ENCODE results near the gene WWOX.

The WWOX gene

DNA sequence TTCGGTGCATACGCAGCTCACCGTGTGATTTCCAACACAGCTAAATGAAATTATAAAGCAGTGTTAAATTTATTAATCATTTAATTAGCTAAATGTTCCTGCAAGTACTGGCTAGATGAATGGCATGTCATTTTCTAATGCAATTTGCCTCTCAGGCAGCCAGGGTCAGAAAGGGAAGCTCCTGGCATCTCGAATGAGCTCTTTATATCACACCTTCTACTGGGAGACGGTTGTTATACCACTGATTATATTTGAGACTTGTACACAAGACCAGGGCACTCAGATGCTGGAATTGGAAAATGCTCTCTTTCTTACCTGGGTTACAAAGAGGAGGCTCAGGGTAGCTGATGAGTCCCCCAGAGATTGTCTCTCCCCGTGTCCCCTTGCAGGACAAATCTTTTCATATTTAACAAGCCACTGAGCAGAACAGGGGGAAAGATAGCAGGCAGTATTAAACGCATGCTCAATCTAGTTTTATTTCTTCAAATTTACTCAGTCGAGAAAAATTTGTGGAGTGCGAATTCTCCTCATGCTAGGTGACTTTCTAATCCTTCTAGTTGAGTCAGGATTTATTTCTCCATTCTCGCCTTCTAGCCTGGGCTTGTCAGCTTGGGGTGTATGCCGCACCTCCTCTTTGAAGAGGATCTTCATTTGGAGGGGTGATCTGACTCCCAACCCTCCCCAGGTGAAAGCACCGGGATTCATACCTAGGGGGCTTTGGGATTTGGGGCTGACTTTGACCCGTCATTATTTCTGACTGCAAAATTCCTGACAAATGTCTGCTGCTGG is 1060.0 kb downstream of the WWOX start:
- Mint-ChIP-seq H3K9me3 (no peaks in the 10 kb centered on the region), H3K27me3 (ENCODE audit: low read depth) (no peaks in the 10 kb centered on the region), H3K4me1 (ENCODE audit: low read depth) (peaks cover 30% of the 10 kb centered on the region), H3K4me3 (no peak overlapping the region), H3K36me3 (ENCODE audit: low read depth) (peaks cover 1% of the 10 kb centered on the region), H3K27ac (no peak overlapping the region)

DNA sequence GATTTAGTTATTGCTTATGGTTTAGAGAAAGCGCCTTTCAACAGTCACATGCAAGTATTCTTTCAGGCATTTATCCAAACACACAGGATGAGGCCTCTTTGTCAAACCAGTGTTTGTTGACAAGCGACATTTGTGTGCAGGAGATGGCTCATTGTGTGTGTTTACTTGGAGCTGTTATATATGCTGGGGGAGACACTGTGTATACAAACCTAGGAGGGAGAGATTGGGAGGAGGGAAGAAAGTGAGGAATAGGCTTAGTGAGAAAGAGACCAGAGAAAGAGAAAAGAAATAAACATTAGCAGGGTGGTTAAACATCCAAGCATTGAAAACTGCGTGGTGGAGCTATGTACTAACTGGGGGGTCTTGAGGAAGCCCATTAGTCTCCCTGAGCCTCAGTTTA is 1063.5 kb downstream of the WWOX start:
- peak overlapping the region; percentile 16 for H3K4me3 Mint-ChIP-seq
- H3K27me3 Mint-ChIP-seq (ENCODE audit: low read depth): no peaks in the 10 kb centered on the region
- no peak overlapping the region for H3K27ac Mint-ChIP-seq
- peaks cover 1% of the 10 kb centered on the region for H3K36me3 Mint-ChIP-seq (ENCODE audit: low read depth)
- peaks cover 18% of the 10 kb centered on the region for H3K4me1 Mint-ChIP-seq (ENCODE audit: low read depth)
- H3K9me3 Mint-ChIP-seq: peaks cover 8% of the 10 kb centered on the region

- Mint-ChIP-seq H3K27ac (peak overlapping the region; percentile 19), H3K9me3 (peaks cover 12% of the 10 kb centered on the region), H3K4me1 (ENCODE audit: low read depth) (peaks cover 18% of the 10 kb centered on the region), H3K4me3 (peak overlapping the region; percentile 72), H3K27me3 (ENCODE audit: low read depth) (no peaks in the 10 kb centered on the region), H3K36me3 (ENCODE audit: low read depth) (peaks cover 1% of the 10 kb centered on the region)
These were observed 1064.4 kb downstream of the WWOX start for GRCh38 chr16:79163691-79164387.

- H3K27me3 Mint-ChIP-seq (ENCODE audit: low read depth): no peaks in the 10 kb centered on the region
- no peak overlapping the region for H3K4me3 Mint-ChIP-seq
- H3K9me3 Mint-ChIP-seq: peaks cover 12% of the 10 kb centered on the region
- H3K27ac Mint-ChIP-seq: no peak overlapping the region
- H3K36me3 Mint-ChIP-seq (ENCODE audit: low read depth): peaks cover 1% of the 10 kb centered on the region
- peaks cover 20% of the 10 kb centered on the region for H3K4me1 Mint-ChIP-seq (ENCODE audit: low read depth)
These were observed 1065.0 kb downstream of the WWOX start for GRCh38 chr16:79164388-79164995.

DNA sequence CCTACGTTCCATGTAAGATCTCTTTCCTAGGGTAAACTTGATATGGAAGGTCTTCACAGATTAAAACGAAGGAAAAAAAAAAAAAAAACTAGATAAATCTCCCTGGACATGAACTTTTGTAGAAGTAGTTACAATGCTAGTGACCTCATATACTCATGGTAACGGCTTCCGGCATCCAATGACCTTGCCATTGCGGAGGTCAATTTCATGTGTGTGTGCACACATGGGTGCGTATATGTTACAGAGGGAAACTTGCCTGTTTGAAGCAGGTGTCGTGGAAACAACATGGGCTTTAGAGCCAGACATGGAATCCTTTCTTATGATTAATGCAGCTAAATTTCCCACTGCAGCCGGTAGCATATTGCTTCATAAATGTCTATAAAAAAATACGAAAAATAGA is 1065.6 kb downstream of the WWOX start:
- Mint-ChIP-seq H3K9me3 (peaks cover 12% of the 10 kb centered on the region), H3K36me3 (ENCODE audit: low read depth) (peaks cover 1% of the 10 kb centered on the region), H3K4me3 (no peak overlapping the region), H3K27ac (no peak overlapping the region), H3K4me1 (ENCODE audit: low read depth) (peaks cover 20% of the 10 kb centered on the region), H3K27me3 (ENCODE audit: low read depth) (no peaks in the 10 kb centered on the region)

DNA sequence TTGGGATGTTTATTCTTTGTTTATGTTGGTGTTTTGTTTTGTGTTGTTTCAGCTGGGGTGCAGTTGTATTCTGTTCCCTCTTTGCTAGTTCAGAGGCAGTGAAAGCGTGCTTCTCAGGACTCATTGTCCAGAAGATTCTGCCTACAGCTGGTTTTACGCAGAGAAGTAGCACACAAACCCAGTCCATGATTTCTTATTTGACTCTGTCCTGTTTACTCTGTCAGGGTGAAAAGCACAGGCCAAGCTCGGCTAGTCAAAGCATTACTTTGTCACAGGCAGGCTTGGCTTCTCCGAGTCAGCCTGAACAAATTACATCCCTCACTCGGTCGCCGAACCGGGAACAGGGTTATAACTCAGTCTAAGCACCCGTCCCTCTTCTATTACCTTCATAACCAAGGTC is 1066.1 kb downstream of the WWOX start:
- no peaks in the 10 kb centered on the region for H3K27me3 Mint-ChIP-seq (ENCODE audit: low read depth)
- peaks cover 20% of the 10 kb centered on the region for H3K4me1 Mint-ChIP-seq (ENCODE audit: low read depth)
- H3K9me3 Mint-ChIP-seq: peaks cover 12% of the 10 kb centered on the region
- peaks cover 1% of the 10 kb centered on the region for H3K36me3 Mint-ChIP-seq (ENCODE audit: low read depth)
- H3K27ac Mint-ChIP-seq: no peak overlapping the region
- no peak overlapping the region for H3K4me3 Mint-ChIP-seq

DNA sequence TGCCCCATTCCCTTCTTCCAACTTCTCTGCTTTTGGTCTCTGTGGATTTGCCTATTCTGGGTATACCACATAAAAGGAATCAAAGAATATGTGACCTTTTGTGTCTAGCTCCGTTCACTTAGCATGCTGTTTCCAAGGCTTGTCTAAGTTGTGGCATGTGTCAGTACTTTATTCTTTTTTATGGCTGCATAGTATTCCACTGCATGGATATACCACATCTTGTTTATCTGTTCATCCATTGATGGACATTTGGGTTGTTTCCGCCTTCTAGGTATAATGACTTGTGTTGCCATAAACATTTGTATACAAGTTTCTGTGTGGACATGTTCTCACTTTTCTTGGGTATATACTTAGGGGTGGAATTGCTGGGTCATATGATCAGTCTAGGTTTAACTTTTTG is 1068.4 kb downstream of the WWOX start:
- Mint-ChIP-seq H3K36me3 (ENCODE audit: low read depth) (no peaks in the 10 kb centered on the region), H3K27ac (no peak overlapping the region), H3K4me1 (ENCODE audit: low read depth) (peaks cover 18% of the 10 kb centered on the region), H3K9me3 (peaks cover 12% of the 10 kb centered on the region), H3K4me3 (no peak overlapping the region), H3K27me3 (ENCODE audit: low read depth) (no peaks in the 10 kb centered on the region)

DNA sequence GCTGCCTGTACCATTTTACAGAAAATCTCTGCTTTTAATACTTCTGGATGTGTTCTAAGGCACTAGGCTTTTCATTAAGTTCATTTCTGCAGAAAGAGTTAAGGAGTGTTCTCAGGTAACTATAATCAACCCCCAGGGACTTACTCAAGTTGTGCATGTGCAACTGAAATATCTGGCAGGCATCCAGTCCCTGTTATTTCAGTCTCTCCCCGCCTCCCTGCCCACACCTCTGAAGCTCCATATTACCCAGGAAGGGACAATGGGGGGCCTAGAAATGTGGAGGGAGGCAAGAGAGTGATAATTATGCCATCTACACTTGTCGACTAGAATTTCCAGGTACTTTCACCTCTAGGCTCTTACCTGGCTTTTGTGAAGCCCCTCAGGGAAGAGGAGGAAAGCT is 1068.9 kb downstream of the WWOX start:
- Mint-ChIP-seq H3K36me3 (ENCODE audit: low read depth) (no peaks in the 10 kb centered on the region), H3K27me3 (ENCODE audit: low read depth) (no peaks in the 10 kb centered on the region), H3K27ac (no peak overlapping the region), H3K4me3 (no peak overlapping the region), H3K9me3 (peaks cover 12% of the 10 kb centered on the region), H3K4me1 (ENCODE audit: low read depth) (peaks cover 15% of the 10 kb centered on the region)

- Mint-ChIP-seq H3K27ac (no peak overlapping the region), H3K4me3 (no peak overlapping the region), H3K9me3 (peaks cover 12% of the 10 kb centered on the region), H3K36me3 (ENCODE audit: low read depth) (no peaks in the 10 kb centered on the region), H3K4me1 (ENCODE audit: low read depth) (peaks cover 8% of the 10 kb centered on the region), H3K27me3 (ENCODE audit: low read depth) (no peaks in the 10 kb centered on the region)
These were observed 1069.8 kb downstream of the WWOX start for GRCh38 chr16:79169239-79169638.

- Mint-ChIP-seq H3K9me3 (peaks cover 14% of the 10 kb centered on the region), H3K4me3 (no peak overlapping the region), H3K27me3 (ENCODE audit: low read depth) (no peaks in the 10 kb centered on the region), H3K36me3 (ENCODE audit: low read depth) (no peaks in the 10 kb centered on the region), H3K27ac (no peak overlapping the region), H3K4me1 (ENCODE audit: low read depth) (peaks cover 9% of the 10 kb centered on the region)
These were observed 1071.2 kb downstream of the WWOX start for GRCh38 chr16:79170555-79171246.

DNA sequence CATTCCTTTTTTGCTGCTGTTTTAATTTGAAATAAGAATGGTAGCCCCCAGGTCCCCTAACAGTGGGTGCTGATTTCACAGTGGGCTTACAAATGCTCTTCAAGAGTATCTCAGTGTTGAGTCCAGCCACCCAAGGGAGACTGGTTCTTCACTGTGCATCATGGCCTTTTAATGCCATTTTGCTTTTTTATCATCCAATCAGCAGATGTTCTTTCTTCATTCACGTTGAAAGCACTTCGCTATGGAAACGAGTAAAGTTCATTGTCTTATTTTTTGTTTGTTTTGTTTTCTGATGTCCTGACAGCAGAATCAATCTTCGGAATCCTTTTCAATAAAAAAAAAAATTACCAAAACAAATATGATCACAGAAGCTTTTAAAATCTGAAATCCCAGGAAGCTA is 1072.0 kb downstream of the WWOX start:
- no peaks in the 10 kb centered on the region for H3K27me3 Mint-ChIP-seq (ENCODE audit: low read depth)
- peaks cover 11% of the 10 kb centered on the region for H3K4me1 Mint-ChIP-seq (ENCODE audit: low read depth)
- peaks cover 21% of the 10 kb centered on the region for H3K9me3 Mint-ChIP-seq
- no peaks in the 10 kb centered on the region for H3K36me3 Mint-ChIP-seq (ENCODE audit: low read depth)
- H3K27ac Mint-ChIP-seq: no peak overlapping the region
- H3K4me3 Mint-ChIP-seq: no peak overlapping the region

DNA sequence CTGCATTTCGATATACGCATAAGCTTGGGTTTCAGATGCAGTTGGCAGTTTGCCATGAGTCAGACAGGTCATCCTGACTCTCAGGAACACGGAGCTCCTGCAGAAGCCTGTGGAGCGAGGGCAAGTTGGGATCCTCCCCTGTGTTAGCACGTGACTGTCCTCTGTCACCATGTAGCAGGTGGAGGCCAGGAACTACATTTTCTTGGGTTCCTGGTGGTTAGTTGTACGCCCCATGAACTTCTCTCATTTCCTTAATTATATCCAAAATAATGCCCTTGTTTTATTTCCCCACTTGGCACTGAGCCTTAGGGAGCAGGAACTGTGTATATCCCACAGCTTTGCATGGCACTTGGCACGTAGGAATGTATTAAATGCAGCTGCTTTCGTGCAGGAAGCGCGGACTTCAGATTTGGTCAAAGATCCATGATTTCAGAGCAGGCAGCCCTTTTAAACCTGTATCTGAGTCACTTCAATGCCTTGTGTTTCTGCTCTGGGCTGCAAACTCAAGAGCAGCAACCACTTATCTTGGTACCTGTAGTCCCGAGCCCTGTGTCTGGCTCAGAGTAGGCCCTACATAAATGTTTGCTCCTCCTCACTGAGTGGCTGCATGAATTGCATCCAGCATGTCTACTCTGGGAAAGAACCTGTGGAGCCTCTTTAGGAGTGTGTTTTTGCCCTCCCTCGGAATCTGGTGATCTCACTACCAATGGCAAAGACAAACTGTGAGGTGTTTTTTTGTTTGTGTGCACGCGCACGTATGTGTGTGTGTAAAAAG is 1072.7 kb downstream of the WWOX start:
- Mint-ChIP-seq H3K9me3 (peaks cover 24% of the 10 kb centered on the region), H3K27ac (no peak overlapping the region), H3K4me3 (no peak overlapping the region), H3K27me3 (ENCODE audit: low read depth) (no peaks in the 10 kb centered on the region), H3K36me3 (ENCODE audit: low read depth) (no peaks in the 10 kb centered on the region), H3K4me1 (ENCODE audit: low read depth) (peaks cover 11% of the 10 kb centered on the region)

DNA sequence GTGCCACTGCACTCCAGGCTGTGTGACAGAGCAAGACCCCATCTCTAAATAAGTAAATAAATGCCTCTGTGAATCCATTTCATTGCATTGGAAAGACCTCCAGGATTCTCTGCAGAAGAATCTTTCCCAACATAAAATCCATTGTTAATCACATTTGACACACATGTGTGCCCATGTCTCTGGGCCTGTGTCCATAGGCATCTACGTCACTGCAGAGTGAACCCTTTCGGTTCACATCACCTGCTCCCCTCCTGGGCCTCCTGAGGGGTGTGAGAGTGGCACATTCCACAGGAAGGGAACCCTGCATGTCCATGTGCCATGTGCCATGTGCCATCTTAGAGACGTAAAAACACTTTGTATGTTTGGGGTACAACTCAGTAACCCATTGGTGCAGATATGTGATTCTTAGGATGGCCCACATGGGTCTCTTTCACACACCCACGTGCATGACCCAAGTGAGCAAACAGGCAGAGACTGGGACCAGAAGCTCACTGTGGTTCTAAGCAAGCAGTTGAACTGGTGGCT is 1073.6 kb downstream of the WWOX start:
- Mint-ChIP-seq H3K27ac (no peak overlapping the region), H3K4me1 (ENCODE audit: low read depth) (peaks cover 11% of the 10 kb centered on the region), H3K4me3 (no peak overlapping the region), H3K9me3 (peaks cover 20% of the 10 kb centered on the region), H3K27me3 (ENCODE audit: low read depth) (no peaks in the 10 kb centered on the region), H3K36me3 (ENCODE audit: low read depth) (no peaks in the 10 kb centered on the region)

DNA sequence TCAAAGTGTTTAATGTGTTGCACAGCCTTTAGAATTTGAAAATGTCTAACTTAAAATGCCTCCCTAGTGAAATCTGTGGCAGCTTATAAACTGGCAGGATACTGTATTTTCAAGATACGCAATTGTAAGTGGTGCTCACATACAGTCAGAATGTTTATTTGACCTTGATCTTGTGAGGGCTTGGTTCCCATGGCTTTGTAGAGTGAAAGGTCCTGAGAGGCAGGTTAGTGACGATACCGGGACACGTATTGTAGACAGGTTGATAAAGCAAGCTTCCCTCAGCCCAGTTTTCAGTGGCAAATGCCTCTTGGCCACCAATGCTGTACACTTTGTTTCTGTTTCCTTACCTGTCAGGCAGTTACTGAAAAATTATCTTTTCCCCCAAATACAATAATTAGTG is 1074.5 kb downstream of the WWOX start:
- H3K4me1 Mint-ChIP-seq (ENCODE audit: low read depth): peaks cover 10% of the 10 kb centered on the region
- H3K9me3 Mint-ChIP-seq: peaks cover 21% of the 10 kb centered on the region
- H3K36me3 Mint-ChIP-seq (ENCODE audit: low read depth): no peaks in the 10 kb centered on the region
- H3K27ac Mint-ChIP-seq: no peak overlapping the region
- no peaks in the 10 kb centered on the region for H3K27me3 Mint-ChIP-seq (ENCODE audit: low read depth)
- no peak overlapping the region for H3K4me3 Mint-ChIP-seq
